ENCODE data around the gene SLC37A2.
"Not testable (repeated sequence)": the region's sequence is repeated elsewhere in the genome, so short reads cannot be mapped to it uniquely, and the experiment has no call there.

Gene SLC37A2

DNA sequence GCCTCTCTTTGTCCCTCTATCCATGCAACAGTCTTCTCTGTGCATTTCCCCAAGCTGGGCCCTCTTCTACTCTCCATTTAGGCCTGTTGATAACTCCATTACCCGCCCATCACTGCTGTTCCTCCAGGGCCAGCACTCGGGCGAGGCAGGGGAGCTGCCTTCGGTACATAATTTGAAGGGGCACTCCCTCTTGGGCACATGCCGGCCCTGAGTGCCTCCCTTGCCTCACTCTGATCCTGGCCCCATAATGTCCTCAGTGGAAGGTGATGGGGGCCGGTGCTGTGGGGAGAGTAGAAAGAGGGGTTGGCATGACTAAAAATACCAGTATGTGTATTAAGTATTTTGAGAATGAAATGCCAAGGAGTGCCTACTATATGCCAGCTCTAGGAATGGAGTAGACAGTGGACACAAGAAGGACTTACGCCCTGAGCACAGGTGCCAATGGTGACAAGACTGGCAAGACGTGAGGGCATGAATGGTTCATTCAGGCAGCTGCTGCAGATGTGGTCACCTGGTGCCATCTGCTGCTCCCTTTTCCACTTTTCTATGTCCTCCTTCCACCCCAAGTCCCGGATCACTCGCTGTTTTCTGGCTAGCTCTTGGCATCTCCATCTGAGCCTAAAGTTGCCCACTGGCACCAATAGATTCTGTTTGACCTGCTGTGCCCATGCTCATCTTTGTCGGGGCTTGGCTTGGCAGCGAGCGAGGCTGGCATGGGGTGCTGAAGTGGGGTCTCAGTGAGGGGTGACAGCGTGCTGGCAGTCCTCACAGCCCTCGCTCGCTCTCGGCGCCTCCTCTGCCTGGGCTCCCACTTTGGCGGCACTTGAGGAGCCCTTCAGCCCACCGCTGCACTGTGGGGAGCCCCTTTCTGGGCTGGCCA is 25.7 kb downstream of the SLC37A2 start:
- Histone ChIP-seq H3K4me3 (ENCODE audit: low read length) (no peak overlapping the region), H3K79me2 (ENCODE audit: control insufficient read depth, low read length) (no peaks in the 10 kb centered on the region), H3K4me1 (ENCODE audit: control insufficient read depth, low read length) (peaks cover 5% of the 10 kb centered on the region), H3K4me2 (ENCODE audit: low read length) (no peak overlapping the region), H3K36me3 (ENCODE audit: control insufficient read depth, low read length) (no peaks in the 10 kb centered on the region), H4K20me1 (ENCODE audit: control insufficient read depth, insufficient read depth, low read depth, low read length) (no peaks in the 10 kb centered on the region), H3K9me2 (replicated peaks; ENCODE audit: control insufficient read depth, low read length) (no peaks in the 10 kb centered on the region), H3K27me3 (ENCODE audit: control insufficient read depth, low read length) (no peaks in the 10 kb centered on the region), H3K9me3 (ENCODE audit: control insufficient read depth, insufficient read depth, low read length) (no peaks in the 10 kb centered on the region), H3F3A (ENCODE audit: control insufficient read depth, insufficient read depth) (no peaks in the 10 kb centered on the region), H3K27ac (ENCODE audit: low read depth, low read length) (no peak overlapping the region)
- TF ChIP-seq EZH2phosphoT487 (IDR thresholded peaks at IDR 0.05; ENCODE audit: borderline replicate concordance, low read length) (no peak), CTCF (IDR thresholded peaks at IDR 0.05; ENCODE audit: low read depth, low read length, poor library complexity, severe bottlenecking) (no peak)

DNA sequence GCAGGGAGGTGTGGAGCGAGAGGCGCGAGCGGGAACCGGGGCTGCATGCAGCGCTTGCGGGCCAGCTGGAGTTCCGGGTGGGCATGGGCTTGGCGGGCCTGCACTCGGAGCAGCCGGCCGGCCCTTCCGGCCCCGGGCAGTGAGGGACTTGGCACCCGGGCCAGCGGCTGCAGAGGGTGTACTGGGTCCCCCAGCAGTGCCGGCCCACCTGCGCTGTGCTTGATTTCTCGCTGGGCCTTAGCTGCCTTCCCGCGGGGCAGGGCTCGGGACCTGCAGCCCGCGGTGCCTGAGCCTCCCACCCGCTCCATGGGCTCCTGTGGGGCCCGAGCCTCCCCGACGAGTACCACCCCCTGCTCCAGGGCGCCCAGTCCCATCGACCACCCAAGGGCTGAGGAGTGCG is 26.4 kb downstream of the SLC37A2 start:
- H3K4me2 ChIP-seq (ENCODE audit: low read length); H3K36me3 ChIP-seq (ENCODE audit: control insufficient read depth, low read length): not testable (repeated sequence)

DNA sequence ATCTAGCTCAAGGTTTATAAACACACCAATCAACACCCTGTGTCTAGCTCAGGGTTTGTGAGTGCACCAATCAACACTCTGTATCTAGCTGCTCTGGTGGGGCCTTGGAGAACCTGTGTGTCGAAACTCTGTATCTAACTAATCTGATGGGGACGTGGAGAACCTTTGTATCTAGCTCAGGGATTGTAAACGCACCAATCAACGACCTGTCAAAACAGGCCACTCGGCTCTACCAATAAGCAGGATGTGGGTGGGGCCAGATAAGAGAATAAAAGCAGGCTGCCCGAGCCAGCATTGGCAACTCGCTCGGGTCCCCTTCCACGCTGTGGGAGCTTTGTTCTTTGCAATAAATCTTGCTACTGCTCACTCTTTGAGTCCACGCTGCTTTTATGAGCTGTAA is 27.0 kb downstream of the SLC37A2 start:
- not testable (repeated sequence) for H4K20me1 ChIP-seq (ENCODE audit: control insufficient read depth, insufficient read depth, low read depth, low read length); H3K9me2 ChIP-seq (replicated peaks; ENCODE audit: control insufficient read depth, low read length); H3K4me1 ChIP-seq (ENCODE audit: control insufficient read depth, low read length); H3K79me2 ChIP-seq (ENCODE audit: control insufficient read depth, low read length); H3F3A ChIP-seq (ENCODE audit: control insufficient read depth, insufficient read depth); H3K4me2 ChIP-seq (ENCODE audit: low read length); H3K27me3 ChIP-seq (ENCODE audit: control insufficient read depth, low read length); H3K36me3 ChIP-seq (ENCODE audit: control insufficient read depth, low read length); H3K4me3 ChIP-seq (ENCODE audit: low read length); H3K9me3 ChIP-seq (ENCODE audit: control insufficient read depth, insufficient read depth, low read length); H3K27ac ChIP-seq (ENCODE audit: low read depth, low read length)

More for the DNA sequence above, 26.4 kb downstream of the SLC37A2 start:
- H3K79me2 ChIP-seq (ENCODE audit: control insufficient read depth, low read length); H3K4me1 ChIP-seq (ENCODE audit: control insufficient read depth, low read length); H3K27me3 ChIP-seq (ENCODE audit: control insufficient read depth, low read length); H3K27ac ChIP-seq (ENCODE audit: low read depth, low read length); H3F3A ChIP-seq (ENCODE audit: control insufficient read depth, insufficient read depth); H3K9me3 ChIP-seq (ENCODE audit: control insufficient read depth, insufficient read depth, low read length); H3K9me2 ChIP-seq (replicated peaks; ENCODE audit: control insufficient read depth, low read length); H4K20me1 ChIP-seq (ENCODE audit: control insufficient read depth, insufficient read depth, low read depth, low read length); H3K4me3 ChIP-seq (ENCODE audit: low read length): not testable (repeated sequence)

GRCh38 chr11:125090816-125091215 is 27.7 kb downstream of the SLC37A2 start:
- H3K27ac ChIP-seq (ENCODE audit: low read depth, low read length): no peak overlapping the region
- TF ChIP-seq EZH2phosphoT487 (IDR thresholded peaks at IDR 0.05; ENCODE audit: borderline replicate concordance, low read length) (no peak), CTCF (IDR thresholded peaks at IDR 0.05; ENCODE audit: low read depth, low read length, poor library complexity, severe bottlenecking) (no peak)
- H4K20me1 ChIP-seq (ENCODE audit: control insufficient read depth, insufficient read depth, low read depth, low read length): no peaks in the 10 kb centered on the region
- no peaks in the 10 kb centered on the region for H3K36me3 ChIP-seq (ENCODE audit: control insufficient read depth, low read length)
- H3K4me2 ChIP-seq (ENCODE audit: low read length): no peak overlapping the region
- no peaks in the 10 kb centered on the region for H3K9me3 ChIP-seq (ENCODE audit: control insufficient read depth, insufficient read depth, low read length)
- peaks cover 5% of the 10 kb centered on the region for H3K4me1 ChIP-seq (ENCODE audit: control insufficient read depth, low read length)
- no peaks in the 10 kb centered on the region for H3K79me2 ChIP-seq (ENCODE audit: control insufficient read depth, low read length)
- H3K27me3 ChIP-seq (ENCODE audit: control insufficient read depth, low read length): no peaks in the 10 kb centered on the region
- H3K9me2 ChIP-seq (replicated peaks; ENCODE audit: control insufficient read depth, low read length): no peaks in the 10 kb centered on the region
- H3K4me3 ChIP-seq (ENCODE audit: low read length): no peak overlapping the region
- no peaks in the 10 kb centered on the region for H3F3A ChIP-seq (ENCODE audit: control insufficient read depth, insufficient read depth)
